HEK293T (cell line): Measurements from ENCODE around the gene AP5Z1.

Source experiments
- ARNT ChIP-seq: fragments of 450-650 bp; IDR thresholded peaks from 2 replicates; pipeline ENCODE4 v1.6.1; 2017; ENCODE audit warnings: mild to moderate bottlenecking
- BHLHE40 ChIP-seq: fragments of 450-650 bp; IDR thresholded peaks from 2 replicates; pipeline ENCODE4 v1.6.1; 2016; ENCODE audit warnings: mild to moderate bottlenecking, moderate library complexity, borderline replicate concordance
- CTBP1 ChIP-seq: fragments of 450-650 bp; IDR thresholded peaks from 2 replicates; pipeline ENCODE4 v1.6.1; 2016; ENCODE audit warnings: borderline replicate concordance
- FOXK2 ChIP-seq: fragments of 450-650 bp; IDR thresholded peaks from 2 replicates; pipeline ENCODE4 v1.6.1; 2016; ENCODE audit warnings: mild to moderate bottlenecking
- FOXM1 ChIP-seq: fragments of 450-650 bp; IDR thresholded peaks from 2 replicates; pipeline ENCODE4 v1.6.1; 2017; ENCODE audit warnings: mild to moderate bottlenecking, borderline replicate concordance
- HDGF ChIP-seq: fragments of 450-650 bp; IDR thresholded peaks from 2 replicates; pipeline ENCODE4 v1.6.1; 2017; ENCODE audit warnings: antibody characterized with exemption, borderline replicate concordance
- L3MBTL2 ChIP-seq: fragments of 450-650 bp; conservative IDR thresholded peaks from 2 replicates; pipeline ENCODE4 v1.6.1; 2016; ENCODE audit warnings: mild to moderate bottlenecking
- NFRKB ChIP-seq: fragments of 450-650 bp; IDR thresholded peaks from 2 replicates; pipeline ENCODE4 v1.6.1; 2016; ENCODE audit warnings: mild to moderate bottlenecking, moderate library complexity
- SP1 ChIP-seq: fragments of 450-650 bp; IDR thresholded peaks from 2 replicates; pipeline ENCODE4 v1.6.1; 2017
- SUZ12 ChIP-seq: fragments of 450-650 bp; IDR thresholded peaks from 2 replicates; pipeline ENCODE4 v1.6.1; 2016; ENCODE audit warnings: mild to moderate bottlenecking

DNA sequence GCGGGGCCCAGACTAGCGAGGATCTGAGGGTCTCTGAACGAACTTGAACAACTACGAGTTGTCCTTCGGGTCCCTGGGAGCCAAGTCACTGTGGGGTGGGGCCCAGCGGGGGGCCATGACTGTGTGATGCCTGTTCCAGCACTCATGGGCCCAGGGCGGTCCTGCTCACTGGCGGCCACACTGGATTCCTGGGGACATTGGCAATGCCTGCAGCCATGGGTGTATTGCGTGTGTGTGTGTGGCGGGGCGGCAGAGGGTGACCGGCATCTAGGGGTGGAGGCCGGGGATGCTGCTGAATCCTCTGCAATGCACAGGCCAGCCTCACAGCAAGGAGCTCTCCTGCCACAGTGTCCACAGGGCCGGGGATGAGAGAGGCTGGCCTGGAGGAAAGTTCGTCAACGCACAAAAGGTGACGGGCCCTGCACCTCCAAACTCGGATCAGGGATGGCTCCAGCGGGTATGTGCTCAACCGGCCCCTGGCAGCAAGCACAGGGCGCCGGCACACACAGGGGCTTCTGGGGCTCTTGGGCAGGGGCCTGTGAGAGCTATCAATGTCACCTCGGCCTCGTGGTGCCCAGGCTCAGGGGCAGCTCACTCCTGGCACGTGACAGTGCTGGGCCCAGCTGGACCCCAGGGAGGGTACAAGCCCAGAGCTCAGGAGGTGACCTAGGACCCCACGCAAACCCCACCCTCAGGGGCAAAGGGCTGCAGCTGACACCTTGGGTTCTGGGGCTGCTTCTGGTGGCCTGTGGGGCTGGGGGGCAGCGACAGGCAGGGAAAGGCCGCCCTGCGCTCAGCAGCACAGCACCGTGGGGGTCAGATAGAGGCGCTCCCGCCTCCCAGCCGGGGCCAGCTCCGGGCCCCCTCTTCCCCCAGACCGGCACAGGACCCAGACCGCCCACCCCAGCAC, 58.5 kb downstream of the AP5Z1 start:
- TF ChIP-seq FOXM1: no peak
- TF ChIP-seq BHLHE40: no peak
- TF ChIP-seq NFRKB: no peak
- TF ChIP-seq L3MBTL2: no peak
- TF ChIP-seq CTBP1: no peak
- no peak for TF ChIP-seq SUZ12
- no peak for TF ChIP-seq HDGF
- no peak for TF ChIP-seq SP1
- TF ChIP-seq FOXK2: no peak
- TF ChIP-seq ARNT: no peak
